Spleen (tissue), 7 donors: ENCODE measurements around the gene ATG9A.

Experiments used
- POLR2AphosphoS5 ChIP-seq, 3 donors: sonication (generic); formaldehyde crosslinking; IDR thresholded peaks; one replicate each; pipeline ENCODE4 v1.5.1; 2017; ENCODE audit warnings: antibody characterized with exemption in 3 of 3
- TF ChIP-seq, protein P1 (sequence below), 11 experiments: fragments of 200-600 bp in 7 of 11; fragments of 450-650 bp in 4 of 11; sonication (generic) in 4 of 11; IDR thresholded peaks in 8 of 11; conservative IDR thresholded peaks in 3 of 11; 1 replicate in 7 of 11; 2 replicates in 4 of 11; pipeline versions ENCODE4 v1.4.0 to v1.8.0; 2016 to 2021; ENCODE audit warnings: antibody characterized with exemption in 11 of 11, inconsistent platforms in 4 of 11, mild to moderate bottlenecking in 1 of 11
- donor health status: DM: no; HTN: no; CAD: no; lungs with moderate emphysema.
- donor health status: DM: no; HTN: no; CAD: no.
- donor health status: DM: no; HTN: no; CAD: no.

DNA sequence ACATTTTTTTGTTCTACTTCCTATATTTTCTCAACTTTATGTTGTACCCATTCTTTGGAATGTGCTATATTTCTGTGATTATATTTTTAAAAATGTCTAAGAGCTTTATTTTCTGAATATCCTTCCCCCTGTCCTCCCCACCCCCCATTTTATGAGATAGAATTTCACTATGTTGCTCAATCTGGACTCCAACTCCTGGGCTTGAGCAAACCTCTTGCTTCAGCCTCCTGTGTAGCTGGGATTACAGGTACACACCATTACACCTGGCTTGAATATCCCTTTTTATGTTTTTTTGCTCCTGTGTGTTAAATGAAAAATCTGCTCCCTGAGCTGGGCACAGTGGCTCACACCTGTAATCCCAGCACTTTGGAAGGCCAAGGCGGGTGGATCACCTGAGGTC lies 32.0 kb downstream of the ATG9A start:
- TF ChIP-seq, protein P1, sequence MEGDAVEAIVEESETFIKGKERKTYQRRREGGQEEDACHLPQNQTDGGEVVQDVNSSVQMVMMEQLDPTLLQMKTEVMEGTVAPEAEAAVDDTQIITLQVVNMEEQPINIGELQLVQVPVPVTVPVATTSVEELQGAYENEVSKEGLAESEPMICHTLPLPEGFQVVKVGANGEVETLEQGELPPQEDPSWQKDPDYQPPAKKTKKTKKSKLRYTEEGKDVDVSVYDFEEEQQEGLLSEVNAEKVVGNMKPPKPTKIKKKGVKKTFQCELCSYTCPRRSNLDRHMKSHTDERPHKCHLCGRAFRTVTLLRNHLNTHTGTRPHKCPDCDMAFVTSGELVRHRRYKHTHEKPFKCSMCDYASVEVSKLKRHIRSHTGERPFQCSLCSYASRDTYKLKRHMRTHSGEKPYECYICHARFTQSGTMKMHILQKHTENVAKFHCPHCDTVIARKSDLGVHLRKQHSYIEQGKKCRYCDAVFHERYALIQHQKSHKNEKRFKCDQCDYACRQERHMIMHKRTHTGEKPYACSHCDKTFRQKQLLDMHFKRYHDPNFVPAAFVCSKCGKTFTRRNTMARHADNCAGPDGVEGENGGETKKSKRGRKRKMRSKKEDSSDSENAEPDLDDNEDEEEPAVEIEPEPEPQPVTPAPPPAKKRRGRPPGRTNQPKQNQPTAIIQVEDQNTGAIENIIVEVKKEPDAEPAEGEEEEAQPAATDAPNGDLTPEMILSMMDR (IDR thresholded peaks at IDR 0.05 in 8 of 11, conservative IDR thresholded peaks at IDR 0.05 in 3 of 11) = no peak
- no peak for TF ChIP-seq POLR2AphosphoS5 (IDR thresholded peaks at IDR 0.05)
